IMR-90 (cell line): ENCODE data around the gene RERE. TPM values are rescaled to one million over a fixed set of nuclear protein-coding genes. Genes with fewer than 3 reads are reported as not detected.

Experiments used
- ATAC-seq: fragments of 200-7000 bp; cut with Tn5 transposase; 2 replicates; pipeline ENCODE4 v1.9.1; 2020; ENCODE audit warnings: low read depth, mild to moderate bottlenecking, moderate library complexity
- BruUV-seq: library from RNA; stranded (reverse); fragments of 400-500 nt; replicated peaks from 2 replicates; lab custom pipeline; 2021; lab: Mats Ljungman, UMichigan
- CTCF ChIA-PET: fragments of 300-600 bp; formaldehyde crosslinking; extraction: SDS; loops from one replicate; lab custom pipeline; 2021; ENCODE audit warnings: antibody characterized with exemption; lab: Yijun Ruan, JAX
- POLR2A ChIA-PET: fragments of 300-600 bp; sonication (Branson Sonifier 250); formaldehyde crosslinking; loops from one replicate; lab custom pipeline; 2022; ENCODE audit warnings: antibody characterized with exemption; ENCODE audit not compliant: unreplicated experiment; lab: Charles Lee
- DNase-seq: peaks from one replicate; pipeline ENCODE4 v3.0.0; 2013
- H2AFZ ChIP-seq: replicated peaks from 2 replicates; pipeline ENCODE3; 2013; ENCODE audit warnings: low read length, mild to moderate bottlenecking; ENCODE audit not compliant: poor library complexity
- H2AK5ac ChIP-seq: 2 replicates; pipeline ENCODE4 v1.6.1; 2013; ENCODE audit warnings: low read depth, low read length, inconsistent platforms
- H2AK9ac ChIP-seq: replicated peaks from 2 replicates; pipeline ENCODE3; 2013; ENCODE audit warnings: mild to moderate bottlenecking, low read depth, low read length, moderate library complexity; ENCODE audit not compliant: poor library complexity
- H2BK120ac ChIP-seq: 2 replicates; pipeline ENCODE4 v1.6.1; 2013; ENCODE audit warnings: low read depth, low read length, inconsistent platforms
- H2BK15ac ChIP-seq: 3 replicates; pipeline ENCODE4 v1.6.1; 2013; ENCODE audit warnings: low read depth, low read length, inconsistent platforms
- H2BK20ac ChIP-seq: 2 replicates; pipeline ENCODE4 v1.6.1; 2013; ENCODE audit warnings: low read depth, mild to moderate bottlenecking, inconsistent platforms, low read length, moderate library complexity
- H2BK5ac ChIP-seq: 2 replicates; pipeline ENCODE4 v1.6.1; 2013; ENCODE audit warnings: mild to moderate bottlenecking, low read depth, low read length, inconsistent platforms; ENCODE audit not compliant: poor library complexity, severe bottlenecking
- H3K14ac ChIP-seq: replicated peaks from 2 replicates; pipeline ENCODE4 v1.6.1; 2013; ENCODE audit warnings: low read depth, low read length, inconsistent platforms
- H3K18ac ChIP-seq: 2 replicates; pipeline ENCODE4 v1.6.1; 2013; ENCODE audit warnings: low read depth, low read length, control low read depth
- H3K23ac ChIP-seq: 2 replicates; pipeline ENCODE4 v1.6.1; 2013; ENCODE audit warnings: low read depth, low read length, inconsistent platforms
- H3K27ac ChIP-seq: 2 replicates; pipeline ENCODE4 v1.5.1; 2013; ENCODE audit warnings: mild to moderate bottlenecking, control low read depth, low read length; ENCODE audit not compliant: insufficient read depth
- H3K27me3 ChIP-seq: 2 replicates; pipeline ENCODE4 v1.6.1; 2013; ENCODE audit warnings: low read length; ENCODE audit not compliant: control insufficient read depth, insufficient read depth
- H3K36me3 ChIP-seq: 2 replicates; pipeline ENCODE4 v1.6.1; 2013; ENCODE audit warnings: low read length, mixed read lengths; ENCODE audit not compliant: control insufficient read depth, insufficient read depth
- H3K4ac ChIP-seq: 2 replicates; pipeline ENCODE4 v1.6.1; 2013; ENCODE audit warnings: low read depth, low read length, inconsistent platforms
- H3K4me1 ChIP-seq: 2 replicates; pipeline ENCODE4 v1.6.1; 2013; ENCODE audit warnings: low read length, mixed read lengths; ENCODE audit not compliant: control insufficient read depth, insufficient read depth
- H3K4me2 ChIP-seq: 2 replicates; pipeline ENCODE4 v1.6.1; 2013; ENCODE audit warnings: low read depth, mild to moderate bottlenecking, control low read depth, low read length, moderate library complexity
- H3K4me3 ChIP-seq: 2 replicates; pipeline ENCODE4 v1.5.1; 2013; ENCODE audit warnings: low read depth, mild to moderate bottlenecking, control low read depth, low read length, moderate library complexity; ENCODE audit not compliant: insufficient read depth
- H3K56ac ChIP-seq: 2 replicates; pipeline ENCODE4 v1.6.1; 2013; ENCODE audit warnings: low read length, inconsistent platforms; ENCODE audit not compliant: insufficient read depth; ENCODE audit errors: extremely low read depth
- H3K79me1 ChIP-seq, 2 experiments: 2 replicates each; pipeline ENCODE4 v1.6.1; 2013; ENCODE audit warnings: low read length in 2 of 2, inconsistent platforms in 1 of 2, low read depth in 1 of 2
- H3K9ac ChIP-seq: 2 replicates; pipeline ENCODE4 v1.6.1; 2013; ENCODE audit warnings: low read depth, low read length, control low read depth
- H3K9me1 ChIP-seq: 2 replicates; pipeline ENCODE4 v1.6.1; 2013; ENCODE audit warnings: low read length, inconsistent platforms; ENCODE audit not compliant: insufficient read depth
- H3K9me3 ChIP-seq: 2 replicates; pipeline ENCODE4 v1.6.1; 2013; ENCODE audit warnings: low read length; ENCODE audit not compliant: control insufficient read depth, insufficient read depth
- H4K20me1 ChIP-seq: 2 replicates; pipeline ENCODE4 v1.6.1; 2013; ENCODE audit warnings: low read length, inconsistent platforms; ENCODE audit not compliant: insufficient read depth
- H4K5ac ChIP-seq: 2 replicates; pipeline ENCODE4 v1.6.1; 2013; ENCODE audit warnings: mild to moderate bottlenecking, low read depth, low read length, control low read depth
- H4K8ac ChIP-seq, 2 experiments: 2 replicates each; pipeline ENCODE4 v1.6.1; 2013; ENCODE audit warnings: low read depth in 2 of 2, low read length in 2 of 2, control low read depth in 1 of 2, inconsistent platforms in 1 of 2
- H4K91ac ChIP-seq: 2 replicates; pipeline ENCODE4 v1.6.1; 2013; ENCODE audit warnings: low read depth, low read length, inconsistent platforms; ENCODE audit not compliant: insufficient read depth
- CEBPB ChIP-seq: IDR thresholded peaks from 2 replicates; pipeline ENCODE4 v1.6.1; 2012; ENCODE audit warnings: low read depth, low read length, improper control_type of control experiment
- CHD1 ChIP-seq: IDR thresholded peaks from 2 replicates; pipeline ENCODE4 v1.6.1; 2012; ENCODE audit warnings: low read depth, low read length, improper control_type of control experiment
- MAZ ChIP-seq: IDR thresholded peaks from 2 replicates; pipeline ENCODE4 v1.6.1; 2012; ENCODE audit warnings: low read depth, mild to moderate bottlenecking, low read length, improper control_type of control experiment, moderate library complexity, borderline replicate concordance
- RFX5 ChIP-seq: IDR thresholded peaks from 2 replicates; pipeline ENCODE4 v1.8.0; 2012; ENCODE audit warnings: low read depth, mild to moderate bottlenecking, low read length, moderate library complexity
- WGBS, 2 experiments: methylation state at CpG; one replicate each; pipeline versions ENCODE4 v1.1.5 to v1.1.7; 2013; ENCODE audit warnings: missing lambda C conversion rate in 2 of 2; ENCODE audit not compliant: insufficient read length in 1 of 2; ENCODE audit errors: extremely low coverage in 2 of 2; 5-methylcytosine and 5-hydroxymethylcytosine counted together
- dilution Hi-C: fragments of 300-500 bp; cut with HindIII; formaldehyde crosslinking; loops from one replicate; pipeline ENCODE4 v1.14.3; 2018; ENCODE audit warnings: low sequenced_read_pairs; ENCODE audit not compliant: unreplicated experiment
- in situ Hi-C: fragments of 300-500 bp; cut with MboI; formaldehyde crosslinking; loops from 3 replicates; pipeline ENCODE4 v1.14.3; 2019; ENCODE audit warnings: low sequenced_read_pairs, inconsistent platforms, mixed read lengths
- intact Hi-C: fragments of 100-400 bp; cut with micrococcal nuclease; formaldehyde crosslinking; loops from 2 replicates; pipeline ENCODE4 v1.10.0; 2022
- polyA plus RNA-seq, 3 experiments: library from polyadenylated mRNA; depleted of rRNA; stranded (reverse); fragments of >200 nt; gene quantifications; 2 replicates each; pipeline ENCODE4 v1.2.3, GENCODE V29; 2012; ENCODE audit warnings: low replicate concordance in 1 of 3
- total RNA-seq: library from RNA; depleted of rRNA; stranded (reverse); fragments of >200 nt; gene quantifications from 2 replicates; pipeline ENCODE4 v1.2.3, GENCODE V29; 2012

RERE gene
- total and polyA plus RNA-seq, 2 of the 4 experiments (the other 2 are of a cell fraction): 11.5 to 25.1 TPM

DNA sequence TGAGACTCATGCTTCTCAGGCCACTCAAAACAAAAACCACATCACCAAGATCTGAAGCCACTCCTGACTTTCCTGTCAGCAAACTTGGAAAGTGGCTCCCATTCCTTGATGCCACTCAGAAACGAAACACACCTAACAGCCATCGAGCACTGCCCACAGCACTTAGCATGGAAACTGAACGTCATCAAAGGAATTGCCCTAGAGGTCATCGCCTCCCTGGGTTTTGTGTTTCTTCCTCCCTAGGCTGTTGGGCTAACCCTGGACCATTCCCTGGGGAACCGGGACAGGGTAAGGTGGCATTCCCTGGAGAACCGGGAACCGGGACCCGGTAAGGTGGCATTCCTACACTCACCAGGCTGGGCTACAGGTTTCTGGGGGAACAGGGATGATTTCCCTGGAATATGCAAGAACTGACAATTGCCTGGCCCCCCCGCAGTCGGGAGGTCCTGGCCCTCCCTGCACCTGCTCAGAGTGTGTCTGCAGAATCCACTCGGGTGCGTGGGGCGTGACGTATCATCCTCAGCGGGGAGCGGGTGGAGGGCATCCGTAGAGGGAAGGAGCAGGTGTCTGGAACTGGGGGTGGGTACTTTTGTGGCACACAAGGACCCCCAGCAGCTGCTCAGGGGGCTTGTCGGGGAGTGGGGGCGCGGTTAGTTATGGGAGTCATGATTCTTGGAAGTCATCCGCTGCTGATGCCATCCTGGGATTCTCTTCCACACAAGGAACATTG is 469.2 kb downstream of the RERE start:
- H2BK15ac ChIP-seq: no peak overlapping the region
- BruUV-seq: no TSS peak
- H2BK120ac ChIP-seq: no peak overlapping the region
- ATAC-seq (no peak), DNase-seq (no peak)
- H3K18ac ChIP-seq: no peak overlapping the region
- no peak overlapping the region for H2AFZ ChIP-seq
- POLR2A ChIA-PET: no interaction called here
- H4K5ac ChIP-seq: no peak overlapping the region
- no peak for TF ChIP-seq CHD1
- no peak for TF ChIP-seq RFX5
- TF ChIP-seq CEBPB: no peak
- no peak for TF ChIP-seq MAZ
- peaks cover 0 to 15% of the 10 kb centered on the region in 2 experiments; a peak in 2 of 4 replicates for H3K79me1 ChIP-seq
- H3K4ac ChIP-seq: peak overlapping the region; percentile 49
- peaks cover 8% of the 10 kb centered on the region for H3K36me3 ChIP-seq
- H4K91ac ChIP-seq: no peak overlapping the region; the same call in 1 of the 2 replicates
- no peak overlapping the region for H2BK20ac ChIP-seq
- H3K27ac ChIP-seq: no peak overlapping the region
- H3K14ac ChIP-seq: no peak overlapping the region
- no peaks in the 10 kb centered on the region for H4K20me1 ChIP-seq
- no peaks in the 10 kb centered on the region for H3K9me3 ChIP-seq
- dilution Hi-C loops (no loop called here), in situ Hi-C loops (no loop called here), intact Hi-C loops (no loop called here)
- H3K9ac ChIP-seq: no peak overlapping the region
- WGBS, 2 experiments: 85% methylated on average over 12 of the region's 21 CpGs; no CpG with 5 or more reads in 1 of the 2 experiments
- peak overlapping the region; percentile 18 for H2AK9ac ChIP-seq
- H2AK5ac ChIP-seq: peak overlapping the region; percentile 90
- no peak overlapping the region for H3K4me2 ChIP-seq
- H3K27me3 ChIP-seq: no peaks in the 10 kb centered on the region
- H3K9me1 ChIP-seq: peaks cover 12% of the 10 kb centered on the region
- H4K8ac ChIP-seq: no peak overlapping the region; a peak in 1 of 4 replicates
- H3K4me3 ChIP-seq: no peak overlapping the region
- CTCF ChIA-PET: interaction anchor here (0.6 to 1.3 kb wide), 2 partner anchors 101 to 333 kb away, joined by 3 to 6 read pairs; no protein-coding TSS in a partner anchor
- no peak overlapping the region for H2BK5ac ChIP-seq
- no peak overlapping the region for H3K23ac ChIP-seq
- H3K56ac ChIP-seq: no peak overlapping the region
- H3K4me1 ChIP-seq: peaks cover 21% of the 10 kb centered on the region
